ENCODE data around the gene CPSF2.

- TF ChIP-seq, protein P1, sequence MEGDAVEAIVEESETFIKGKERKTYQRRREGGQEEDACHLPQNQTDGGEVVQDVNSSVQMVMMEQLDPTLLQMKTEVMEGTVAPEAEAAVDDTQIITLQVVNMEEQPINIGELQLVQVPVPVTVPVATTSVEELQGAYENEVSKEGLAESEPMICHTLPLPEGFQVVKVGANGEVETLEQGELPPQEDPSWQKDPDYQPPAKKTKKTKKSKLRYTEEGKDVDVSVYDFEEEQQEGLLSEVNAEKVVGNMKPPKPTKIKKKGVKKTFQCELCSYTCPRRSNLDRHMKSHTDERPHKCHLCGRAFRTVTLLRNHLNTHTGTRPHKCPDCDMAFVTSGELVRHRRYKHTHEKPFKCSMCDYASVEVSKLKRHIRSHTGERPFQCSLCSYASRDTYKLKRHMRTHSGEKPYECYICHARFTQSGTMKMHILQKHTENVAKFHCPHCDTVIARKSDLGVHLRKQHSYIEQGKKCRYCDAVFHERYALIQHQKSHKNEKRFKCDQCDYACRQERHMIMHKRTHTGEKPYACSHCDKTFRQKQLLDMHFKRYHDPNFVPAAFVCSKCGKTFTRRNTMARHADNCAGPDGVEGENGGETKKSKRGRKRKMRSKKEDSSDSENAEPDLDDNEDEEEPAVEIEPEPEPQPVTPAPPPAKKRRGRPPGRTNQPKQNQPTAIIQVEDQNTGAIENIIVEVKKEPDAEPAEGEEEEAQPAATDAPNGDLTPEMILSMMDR (IDR thresholded peaks at IDR 0.05) = no peak
- TF ChIP-seq POLR2A (IDR thresholded peaks at IDR 0.05) = no peak
These were observed 22.9 kb downstream of the CPSF2 start for GRCh38 chr14:92144708-92145107.

All from Peyer's patch (tissue), 4 donors.